SK-N-MC (cell line): ENCODE results near the gene TMEM135.
"Not testable (repeated sequence)": the region's sequence is repeated elsewhere in the genome, so short reads cannot be mapped to it uniquely, and the experiment has no call there.

Experiments used
- DNase-seq: peaks from one replicate; pipeline ENCODE4 v3.0.0-alpha.2; 2011; ENCODE audit warnings: low read depth, low spot score
- H3K27ac ChIP-seq: fragments of 200-600 bp; sonication (generic); 2 replicates; pipeline ENCODE4 v1.5.1; 2016; ENCODE audit warnings: mixed run types
- H3K36me3 ChIP-seq: fragments of 200-600 bp; sonication (generic); 2 replicates; pipeline ENCODE4 v1.6.1; 2017; ENCODE audit warnings: antibody characterized with exemption, low read length, mixed read lengths; ENCODE audit not compliant: insufficient read depth
- H3K4me3 ChIP-seq: fragments of 200-600 bp; sonication (generic); 2 replicates; pipeline ENCODE4 v1.5.1; 2016
- H3K9ac ChIP-seq: fragments of 200-600 bp; sonication (generic); 2 replicates; pipeline ENCODE4 v1.8.0; 2017; ENCODE audit warnings: mixed run types, mixed read lengths; ENCODE audit not compliant: insufficient read length
- H3K9me3 ChIP-seq: fragments of 200-600 bp; sonication (generic); 2 replicates; pipeline ENCODE4 v1.6.1; 2017; ENCODE audit warnings: low read depth, mild to moderate bottlenecking, antibody characterized with exemption, low read length, moderate library complexity, mixed read lengths
- EZH2 ChIP-seq: fragments of 200-600 bp; sonication (generic); IDR thresholded peaks from one replicate; pipeline ENCODE4 v1.6.1; 2017; ENCODE audit warnings: antibody characterized with exemption
- FOXP2 ChIP-seq: optimal IDR thresholded peaks from 2 replicates; pipeline ENCODE3; 2011; ENCODE audit warnings: mild to moderate bottlenecking, moderate library complexity; ENCODE audit not compliant: insufficient read depth; ENCODE audit errors: extremely low read length, control extremely low read depth
- POLR2AphosphoS5 ChIP-seq: IDR thresholded peaks from 2 replicates; pipeline ENCODE4 v1.6.1; 2012; ENCODE audit warnings: mild to moderate bottlenecking, low read depth, low read length, borderline replicate concordance

The TMEM135 gene

GRCh38 chr11:87280143-87280542 lies 242.4 kb downstream of the TMEM135 start:
- no peak overlapping the region for H3K9ac ChIP-seq
- no peak overlapping the region for H3K27ac ChIP-seq
- H3K9me3 ChIP-seq: no peaks in the 10 kb centered on the region
- no peak overlapping the region for H3K4me3 ChIP-seq
- H3K36me3 ChIP-seq: no peaks in the 10 kb centered on the region
- TF ChIP-seq FOXP2 (no peak), POLR2AphosphoS5 (no peak), EZH2 (no peak)
- DNase-seq: no peak

GRCh38 chr11:87281496-87281895 lies 243.8 kb downstream of the TMEM135 start:
- no peaks in the 10 kb centered on the region for H3K9me3 ChIP-seq
- H3K27ac ChIP-seq: peak overlapping the region; percentile 82
- TF ChIP-seq EZH2 (no peak), FOXP2 (no peak), POLR2AphosphoS5 (no peak)
- no peak overlapping the region for H3K9ac ChIP-seq
- no peak for DNase-seq
- H3K36me3 ChIP-seq: no peaks in the 10 kb centered on the region; the same call in 1 of the 2 replicates
- no peak overlapping the region for H3K4me3 ChIP-seq

GRCh38 chr11:87284306-87284705 lies 246.6 kb downstream of the TMEM135 start:
- no peak overlapping the region for H3K9ac ChIP-seq
- no peak for DNase-seq
- H3K4me3 ChIP-seq: no peak overlapping the region
- H3K36me3 ChIP-seq: no peaks in the 10 kb centered on the region; the same call in 1 of the 2 replicates
- H3K27ac ChIP-seq: peak overlapping the region; percentile 80
- TF ChIP-seq FOXP2 (no peak), POLR2AphosphoS5 (no peak), EZH2 (no peak)
- no peaks in the 10 kb centered on the region for H3K9me3 ChIP-seq

GRCh38 chr11:87285674-87286073 lies 247.9 kb downstream of the TMEM135 start:
- H3K27ac ChIP-seq, DNase-seq, H3K36me3 ChIP-seq, H3K9me3 ChIP-seq, H3K4me3 ChIP-seq, H3K9ac ChIP-seq: not testable (repeated sequence)

GRCh38 chr11:87286338-87286737 lies 248.6 kb downstream of the TMEM135 start:
- H3K9ac ChIP-seq: no peak overlapping the region
- H3K9me3 ChIP-seq: no peaks in the 10 kb centered on the region
- TF ChIP-seq FOXP2: no peak
- no peak for TF ChIP-seq EZH2
- no peak for TF ChIP-seq POLR2AphosphoS5
- no peaks in the 10 kb centered on the region; the same call in none of the 2 replicates for H3K36me3 ChIP-seq
- H3K27ac ChIP-seq: no peak overlapping the region
- H3K4me3 ChIP-seq: no peak overlapping the region
- no peak for DNase-seq

GRCh38 chr11:87290304-87290922 lies 252.7 kb downstream of the TMEM135 start:
- no peak overlapping the region for H3K4me3 ChIP-seq
- DNase-seq: no peak
- H3K27ac ChIP-seq: peak overlapping the region; percentile 79
- no peaks in the 10 kb centered on the region; the same call in none of the 2 replicates for H3K36me3 ChIP-seq
- no peak overlapping the region for H3K9ac ChIP-seq
- TF ChIP-seq POLR2AphosphoS5 (no peak), FOXP2 (no peak), EZH2 (no peak)
- H3K9me3 ChIP-seq: no peaks in the 10 kb centered on the region

- H3K36me3 ChIP-seq: peaks cover under 1% of the 10 kb centered on the region; the same call in 1 of the 2 replicates
- H3K9ac ChIP-seq: no peak overlapping the region
- no peaks in the 10 kb centered on the region for H3K9me3 ChIP-seq
- no peak overlapping the region for H3K4me3 ChIP-seq
- H3K27ac ChIP-seq: no peak overlapping the region
- no peak for DNase-seq
- TF ChIP-seq POLR2AphosphoS5: no peak
- no peak for TF ChIP-seq FOXP2
- no peak for TF ChIP-seq EZH2
These were observed 254.9 kb downstream of the TMEM135 start for GRCh38 chr11:87292598-87292997.

GRCh38 chr11:87295237-87295636 lies 257.5 kb downstream of the TMEM135 start:
- no peak for TF ChIP-seq FOXP2
- TF ChIP-seq POLR2AphosphoS5: no peak
- TF ChIP-seq EZH2: no peak

GRCh38 chr11:87296627-87297026 lies 258.9 kb downstream of the TMEM135 start:
- Histone ChIP-seq H3K9me3 (no peaks in the 10 kb centered on the region), H3K27ac (no peak overlapping the region), H3K9ac (no peak overlapping the region), H3K36me3 (0 out of 2 replicates have a peak, but pooled peaks cover 2% of the 10 kb centered on the region), H3K4me3 (no peak overlapping the region)
- no peak for DNase-seq
- no peak for TF ChIP-seq EZH2
- TF ChIP-seq FOXP2: no peak
- TF ChIP-seq POLR2AphosphoS5: no peak

More at GRCh38 chr11:87295237-87295636, 257.5 kb downstream of the TMEM135 start:
- no peak for DNase-seq
- H3K36me3 ChIP-seq: 0 out of 2 replicates have a peak, but pooled peaks cover 2% of the 10 kb centered on the region
- no peaks in the 10 kb centered on the region for H3K9me3 ChIP-seq
- no peak overlapping the region for H3K9ac ChIP-seq
- H3K4me3 ChIP-seq: no peak overlapping the region
- H3K27ac ChIP-seq: no peak overlapping the region
